Skin of body (tissue), 2 donors: ENCODE data around the gene HOXC6. TPM values are rescaled to one million over a fixed set of nuclear protein-coding genes. Genes with fewer than 3 reads are reported as not detected.

ENCODE experiments used
- DNase-seq: peaks from one replicate; lab custom pipeline; 2025; lab: John Stamatoyannopoulos, UW
- total RNA-seq: library from RNA; depleted of rRNA; stranded (reverse); fragments of >200 nt; gene quantifications from one replicate; pipeline ENCODE4 v1.2.3, GENCODE V29; 2014

HOXC6 gene
- total RNA-seq, result 6.0 TPM

DNA sequence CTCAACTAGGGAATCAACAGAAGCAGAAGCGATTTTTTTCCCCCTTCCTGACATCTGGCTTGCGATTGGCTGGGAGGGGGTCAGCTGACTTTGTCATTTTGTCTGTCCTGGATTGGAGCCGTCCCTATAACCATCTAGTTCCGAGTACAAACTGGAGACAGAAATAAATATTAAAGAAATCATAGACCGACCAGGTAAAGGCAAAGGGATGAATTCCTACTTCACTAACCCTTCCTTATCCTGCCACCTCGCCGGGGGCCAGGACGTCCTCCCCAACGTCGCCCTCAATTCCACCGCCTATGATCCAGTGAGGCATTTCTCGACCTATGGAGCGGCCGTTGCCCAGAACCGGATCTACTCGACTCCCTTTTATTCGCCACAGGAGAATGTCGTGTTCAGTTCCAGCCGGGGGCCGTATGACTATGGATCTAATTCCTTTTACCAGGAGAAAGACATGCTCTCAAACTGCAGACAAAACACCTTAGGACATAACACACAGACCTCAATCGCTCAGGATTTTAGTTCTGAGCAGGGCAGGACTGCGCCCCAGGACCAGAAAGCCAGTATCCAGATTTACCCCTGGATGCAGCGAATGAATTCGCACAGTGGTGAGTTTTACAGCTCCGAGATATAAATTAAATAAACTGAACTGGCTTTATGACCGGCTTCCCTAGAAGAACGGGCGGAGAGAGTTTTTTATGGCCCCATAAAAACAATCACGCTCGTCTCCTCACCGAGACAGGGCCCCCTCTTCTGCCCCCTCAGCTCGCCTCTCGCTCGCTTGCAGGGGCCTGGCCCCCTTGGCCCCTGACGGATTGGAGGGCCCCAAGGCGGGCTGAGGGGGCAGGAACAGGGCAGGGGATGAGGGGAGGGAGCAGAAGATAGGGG lies at the start of gene HOXC6:
TSS of gene HOXC6 (plus strand) at position 127 of the 888 bp plus-strand sequence. CDS start at position 209, 82 bp downstream.
- DNase-seq, result peak; percentile 79

DNA sequence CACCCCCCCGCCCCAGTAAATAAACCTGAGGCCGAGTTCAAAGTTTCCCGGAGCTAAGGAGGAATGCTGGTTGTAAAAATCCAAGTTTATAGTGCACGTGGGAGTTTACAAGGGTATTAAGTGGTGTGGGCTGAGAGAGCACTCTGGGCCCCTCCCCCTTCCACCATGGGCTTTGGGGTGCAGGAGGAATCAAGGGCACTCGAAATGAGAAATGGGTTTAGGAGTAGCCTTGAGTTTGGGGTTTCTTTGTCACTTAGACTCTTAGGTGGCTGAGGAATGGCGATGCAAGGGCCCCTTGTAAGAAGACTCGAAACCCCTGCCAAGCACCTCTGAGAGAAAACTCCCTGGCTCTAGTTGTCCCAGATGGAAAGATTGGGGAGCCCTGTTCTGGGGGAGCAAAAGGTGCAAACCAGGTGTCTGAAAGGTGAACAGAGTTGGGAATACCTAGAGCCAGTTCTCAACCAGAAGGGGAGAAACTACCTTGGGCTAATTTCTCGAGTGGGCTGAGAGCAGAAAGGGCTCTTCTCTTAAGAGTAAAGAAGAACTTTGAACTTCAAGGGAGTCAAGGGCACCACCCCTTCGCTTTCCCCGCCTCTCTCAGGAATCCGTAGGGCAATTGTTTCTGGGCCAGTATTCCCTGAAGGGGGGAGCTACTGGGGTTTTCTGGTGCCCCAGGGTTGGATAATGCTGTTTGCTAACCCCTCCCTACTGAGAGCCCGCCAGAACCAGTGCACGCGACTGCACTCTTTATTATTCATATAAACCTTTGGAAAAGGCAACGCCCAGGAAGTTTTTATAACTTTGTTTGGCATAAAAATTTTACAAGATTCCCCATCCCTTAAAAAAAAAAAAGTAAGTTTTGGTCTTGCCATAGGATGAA lies 49.5 kb upstream of the HOXC6 start:
- DNase-seq, result no peak

- no peak for DNase-seq
Measured at GRCh38 chr12:53980104-53980801, 48.0 kb upstream of the HOXC6 start.

GRCh38 chr12:53980802-53981496 lies 47.3 kb upstream of the HOXC6 start:
- DNase-seq, result no peak

DNA sequence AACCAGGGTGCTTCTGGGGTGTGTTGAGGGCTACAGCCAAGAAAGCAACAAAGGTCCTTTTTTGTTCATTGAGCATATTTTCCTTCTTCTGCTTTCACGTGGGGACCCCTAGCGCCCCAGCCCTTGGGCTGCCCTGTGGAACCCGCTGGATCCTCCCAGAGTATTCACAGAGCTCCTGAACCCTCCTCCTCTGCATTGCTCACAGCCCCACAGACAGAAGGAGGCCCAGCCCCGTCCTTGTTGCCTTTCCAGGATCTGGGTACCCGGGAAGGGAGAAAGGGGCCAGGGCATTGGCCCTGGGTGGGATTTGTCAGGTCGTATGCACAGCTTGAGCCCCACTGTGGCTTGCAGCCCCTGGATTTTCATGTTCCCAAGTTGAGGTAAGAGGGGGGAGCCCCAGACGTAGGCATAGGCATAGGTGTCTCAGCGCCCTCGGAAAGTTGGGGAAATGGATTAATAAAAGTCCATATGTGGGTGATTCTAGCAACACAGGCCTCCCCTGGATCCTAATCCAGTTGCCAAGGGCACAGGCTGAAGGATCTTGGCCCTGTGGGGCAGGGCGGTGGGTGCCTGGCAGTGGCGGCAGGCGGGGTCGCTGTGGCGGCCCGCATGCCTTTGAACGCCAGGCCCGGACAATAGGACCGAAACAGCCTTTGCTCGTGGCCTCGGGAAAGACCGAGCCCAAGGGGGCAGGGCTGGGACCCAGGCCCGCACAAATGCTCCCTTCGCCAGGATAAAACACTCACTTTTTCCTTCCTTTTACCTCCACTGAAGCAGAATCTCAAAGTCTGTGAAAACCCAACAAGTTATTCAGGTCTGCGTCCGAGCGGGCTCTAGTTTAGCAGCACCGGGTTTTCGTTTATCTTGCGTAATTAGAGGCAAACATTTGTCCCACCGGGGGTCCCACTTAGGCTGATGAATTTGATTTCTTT lies 46.3 kb upstream of the HOXC6 start:
- DNase-seq, result no peak

GRCh38 chr12:53982648-53983567 lies 45.3 kb upstream of the HOXC6 start:
- DNase-seq, result no peak

DNA sequence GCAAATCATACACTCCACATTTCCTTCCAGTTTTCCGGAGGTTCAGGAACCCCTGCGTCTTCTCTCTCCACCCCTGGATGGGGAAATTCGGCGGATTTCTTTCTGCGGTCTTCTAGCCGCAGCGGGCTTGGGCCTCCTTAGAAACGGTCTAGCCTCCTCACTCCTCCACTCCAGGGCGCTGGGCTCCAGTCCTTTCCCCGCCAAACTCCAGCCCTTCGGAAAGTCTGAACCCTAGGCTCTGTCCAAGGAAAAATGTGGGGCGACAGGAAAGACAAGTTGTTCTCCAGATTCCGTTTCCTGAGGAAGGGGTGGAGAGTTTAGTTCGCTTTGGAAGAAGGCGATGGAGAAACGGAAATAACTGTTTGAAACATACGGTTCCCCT lies 44.7 kb upstream of the HOXC6 start:
- DNase-seq, result no peak

- no peak for DNase-seq
Measured at GRCh38 chr12:53983950-53984572, 44.2 kb upstream of the HOXC6 start.

- peak; percentile 100 for DNase-seq
Measured at GRCh38 chr12:53984901-53985691, 43.1 kb upstream of the HOXC6 start, which contains the start of gene HOXC10. Gene HOXC10, plus strand, starts transcription at chr12:53985146. Its CDS starts 114 bp downstream, at chr12:53985260.

DNA sequence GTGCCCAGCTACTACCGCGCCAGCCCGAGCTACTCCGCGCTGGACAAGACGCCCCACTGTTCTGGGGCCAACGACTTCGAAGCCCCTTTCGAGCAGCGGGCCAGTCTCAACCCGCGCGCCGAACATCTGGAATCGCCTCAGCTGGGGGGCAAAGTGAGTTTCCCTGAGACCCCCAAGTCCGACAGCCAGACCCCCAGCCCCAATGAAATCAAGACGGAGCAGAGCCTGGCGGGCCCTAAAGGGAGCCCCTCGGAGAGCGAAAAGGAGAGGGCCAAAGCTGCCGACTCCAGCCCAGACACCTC lies 42.6 kb upstream of the HOXC6 start:
- DNase-seq, result no peak

GRCh38 chr12:53985994-53986685 lies 42.1 kb upstream of the HOXC6 start:
- no peak for DNase-seq

DNA sequence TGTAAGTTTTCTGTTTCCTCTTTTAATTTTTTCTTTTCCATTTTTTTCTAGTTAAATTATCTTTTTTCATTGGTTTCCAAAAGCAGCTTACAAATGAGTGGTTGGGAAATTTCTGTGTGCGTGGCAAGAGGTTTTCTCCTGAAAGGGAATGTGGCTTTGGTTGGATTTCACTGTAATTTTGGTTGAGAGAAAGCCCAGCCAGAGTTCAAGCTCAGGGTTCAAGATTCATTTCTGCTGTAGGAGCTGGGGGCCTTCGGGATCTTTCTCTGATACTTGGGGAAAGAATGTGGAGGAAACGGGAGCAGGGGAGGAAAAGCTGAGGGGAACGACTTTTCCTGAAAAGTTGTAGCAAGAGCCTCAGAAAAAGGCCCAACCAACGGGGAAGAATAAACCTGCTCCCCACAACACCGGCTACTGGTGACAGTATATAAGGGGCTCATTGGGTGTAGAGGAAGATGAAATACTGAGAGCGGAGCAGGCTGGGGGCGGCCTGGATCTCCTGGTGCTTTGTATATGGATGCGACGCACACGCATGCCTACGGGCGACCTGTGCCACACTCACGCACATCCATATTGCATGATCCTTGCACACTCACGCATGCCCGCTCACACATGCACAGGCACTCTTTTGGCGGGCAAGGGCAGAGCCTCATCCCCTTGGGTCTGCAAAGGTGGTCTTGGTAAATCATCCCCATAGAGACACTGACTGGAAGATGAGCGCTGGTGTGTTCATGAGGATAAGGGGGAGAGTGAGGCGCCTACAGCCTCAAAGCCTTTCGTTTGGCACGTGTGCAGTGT lies 41.4 kb upstream of the HOXC6 start:
- no peak for DNase-seq

GRCh38 chr12:53987787-53988230 lies 40.4 kb upstream of the HOXC6 start:
- DNase-seq, result no peak

DNA sequence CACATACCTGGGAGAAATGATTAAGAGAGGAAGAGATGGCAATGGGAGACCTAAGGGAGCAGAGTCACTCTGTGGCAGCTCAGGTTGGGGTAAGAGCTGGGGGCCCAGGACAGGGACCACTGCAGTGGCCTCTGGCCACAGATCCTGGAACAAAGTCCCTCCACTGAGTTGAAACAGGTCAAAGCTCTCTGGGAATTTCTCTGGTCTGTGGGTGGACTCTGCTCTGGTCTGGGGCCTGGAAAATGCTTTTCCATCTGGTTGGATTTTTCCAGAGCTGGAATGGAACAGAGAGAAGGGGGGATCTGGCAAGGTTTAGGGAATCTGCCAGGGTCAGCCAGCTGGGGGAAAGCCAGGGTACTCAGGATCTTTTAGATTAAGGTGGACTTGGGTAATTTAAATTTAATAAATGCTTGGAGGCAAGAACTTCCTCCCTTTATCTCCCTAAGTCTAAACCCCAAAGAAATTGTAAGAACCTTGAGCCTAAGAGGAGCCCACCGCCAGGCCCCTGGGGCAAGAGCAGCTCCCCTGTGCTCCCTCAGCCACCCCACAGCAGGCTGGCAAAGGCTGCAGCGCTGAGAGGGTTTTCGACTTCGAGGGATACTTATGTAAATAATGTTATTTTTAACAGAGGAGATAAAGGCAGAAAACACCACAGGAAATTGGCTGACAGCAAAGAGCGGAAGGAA lies 39.6 kb upstream of the HOXC6 start:
- no peak for DNase-seq
